Type B pancreatic cell (in vitro differentiated cells): Measurements from ENCODE around the gene C8G. TPM values are rescaled to one million over a fixed set of nuclear protein-coding genes. Genes with fewer than 3 reads are reported as not detected.

Experiments
- DNase-seq: peaks from one replicate; pipeline ENCODE4 v3.0.0; 2021; ENCODE audit warnings: mixed read lengths; ENCODE audit not compliant: unreplicated experiment; ENCODE audit errors: extremely low spot score
- H3K27ac Mint-ChIP-seq: 2 replicates; pipeline ENCODE4 v1.8.0; 2021; ENCODE audit warnings: mild to moderate bottlenecking, mixed read lengths
- H3K27me3 Mint-ChIP-seq: 2 replicates; pipeline ENCODE4 v1.8.0; 2021; ENCODE audit warnings: mixed read lengths
- H3K36me3 Mint-ChIP-seq: 2 replicates; pipeline ENCODE4 v1.8.0; 2021; ENCODE audit warnings: mixed read lengths
- H3K4me1 Mint-ChIP-seq: one replicate; pipeline ENCODE4 v1.8.0; 2021; ENCODE audit warnings: mixed read lengths; ENCODE audit not compliant: unreplicated experiment
- H3K4me3 Mint-ChIP-seq: 2 replicates; pipeline ENCODE4 v1.8.0; 2021; ENCODE audit warnings: mild to moderate bottlenecking, mixed read lengths
- H3K9me3 Mint-ChIP-seq: 2 replicates; pipeline ENCODE4 v1.8.0; 2021; ENCODE audit warnings: mixed read lengths
- CTCF ChIP-seq: fragments of 200-600 bp; sonication (generic); conservative IDR thresholded peaks from 2 replicates; pipeline ENCODE4 v1.5.0; 2021; ENCODE audit warnings: antibody characterized with exemption, mild to moderate bottlenecking
- total RNA-seq: library from RNA; stranded (reverse); gene quantifications from 2 replicates; pipeline ENCODE4 v1.2.1, GENCODE V29; 2021; ENCODE audit warnings: low replicate concordance

Gene C8G
- total RNA-seq, 1 donor from 2014 or later, result 2.8 TPM

GRCh38 chr9:136970361-136970760, 25.3 kb downstream of the C8G start:
- Mint-ChIP-seq H3K27ac (no peak overlapping the region), H3K27me3 (no peaks in the 10 kb centered on the region), H3K36me3 (no peaks in the 10 kb centered on the region), H3K4me1 (peaks cover 4% of the 10 kb centered on the region), H3K4me3 (no peak overlapping the region), H3K9me3 (no peaks in the 10 kb centered on the region)
- TF ChIP-seq CTCF, result no peak
- no peak for DNase-seq

GRCh38 chr9:136971746-136972145, 26.7 kb downstream of the C8G start:
- Mint-ChIP-seq H3K27ac (no peak overlapping the region), H3K27me3 (no peaks in the 10 kb centered on the region), H3K4me1 (no peaks in the 10 kb centered on the region), H3K9me3 (no peaks in the 10 kb centered on the region), H3K4me3 (no peak overlapping the region), H3K36me3 (no peaks in the 10 kb centered on the region)
- no peak for DNase-seq
- TF ChIP-seq CTCF, result no peak

- no peak for TF ChIP-seq CTCF
- Mint-ChIP-seq H3K27ac (no peak overlapping the region), H3K9me3 (no peaks in the 10 kb centered on the region), H3K4me1 (no peaks in the 10 kb centered on the region), H3K27me3 (no peaks in the 10 kb centered on the region), H3K4me3 (no peak overlapping the region), H3K36me3 (no peaks in the 10 kb centered on the region)
- DNase-seq, result no peak
These were observed 27.3 kb downstream of the C8G start for GRCh38 chr9:136972335-136972734.

- Mint-ChIP-seq H3K27ac (no peak overlapping the region), H3K9me3 (no peaks in the 10 kb centered on the region), H3K4me1 (no peaks in the 10 kb centered on the region), H3K27me3 (no peaks in the 10 kb centered on the region), H3K36me3 (no peaks in the 10 kb centered on the region), H3K4me3 (no peak overlapping the region)
- TF ChIP-seq CTCF, result no peak
- no peak for DNase-seq
These were observed 27.7 kb downstream of the C8G start for GRCh38 chr9:136972743-136973142.

GRCh38 chr9:136973618-136974617, 28.9 kb downstream of the C8G start:
- no peak for TF ChIP-seq CTCF
- Mint-ChIP-seq H3K27ac (no peak overlapping the region), H3K9me3 (no peaks in the 10 kb centered on the region), H3K27me3 (no peaks in the 10 kb centered on the region), H3K4me1 (no peaks in the 10 kb centered on the region), H3K4me3 (no peak overlapping the region), H3K36me3 (no peaks in the 10 kb centered on the region)
- DNase-seq, result no peak
